Fibroblast of the aortic adventitia (primary cell): ENCODE data around the gene LMO7. TPM values are rescaled to one million over a fixed set of nuclear protein-coding genes. Genes with fewer than 3 reads are reported as not detected.
A peak's percentile ranks its signal among the peaks of the same experiment; 100 is the strongest.

ENCODE experiments used
- DNase-seq: peaks from one replicate; pipeline ENCODE4 v3.0.0-alpha.2; 2010; ENCODE audit warnings: low read depth
- H3K4me3 ChIP-seq: 2 replicates; pipeline ENCODE4 v1.5.1; 2011; ENCODE audit warnings: low read depth, mild to moderate bottlenecking, control low read depth, low read length, moderate library complexity
- CTCF ChIP-seq: IDR thresholded peaks from 2 replicates; pipeline ENCODE4 v1.5.1; 2011; ENCODE audit warnings: mild to moderate bottlenecking, low read length, control low read depth, inconsistent platforms; ENCODE audit not compliant: insufficient read depth
- total RNA-seq: library from RNA; depleted of rRNA; stranded (reverse); fragments of >200 nt; gene quantifications from 2 replicates; pipeline ENCODE4 v1.2.3, GENCODE V29; 2012; ENCODE audit warnings: low replicate concordance

The LMO7 gene
- total RNA-seq, result 70.1 and 221 TPM in 2 replicates

GRCh38 chr13:75635828-75636435 is at the start of gene LMO7:
TSS of gene LMO7 (plus strand) at chr13:75636330. CDS start at chr13:75636658, 328 bp downstream.
- no peak for TF ChIP-seq CTCF
- peak within 1 kb of the TSS; percentile 99 for H3K4me3 ChIP-seq
- peak; percentile 49 for DNase-seq

DNA sequence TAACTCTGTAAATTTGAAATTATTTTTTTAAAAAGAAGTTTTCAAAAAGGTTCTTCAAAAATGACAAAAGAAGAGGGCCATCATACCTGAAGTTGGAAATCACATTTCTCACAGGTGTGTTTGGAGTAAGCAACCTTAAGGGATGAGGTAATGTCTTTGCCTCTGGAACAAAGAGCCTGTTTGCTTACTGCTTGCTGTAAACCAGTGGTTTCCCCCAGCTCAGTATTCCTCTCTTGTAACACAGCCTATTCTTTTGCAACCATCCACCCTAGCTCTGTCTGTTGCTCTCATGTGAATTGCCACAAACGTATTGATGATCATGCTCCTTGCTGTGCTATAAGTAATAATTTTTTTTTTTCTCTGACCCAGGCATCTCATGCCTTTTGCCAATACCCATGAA is 48.5 kb upstream of the LMO7 start:
- no peak for TF ChIP-seq CTCF
- no peak for DNase-seq
- no peak overlapping the region for H3K4me3 ChIP-seq

DNA sequence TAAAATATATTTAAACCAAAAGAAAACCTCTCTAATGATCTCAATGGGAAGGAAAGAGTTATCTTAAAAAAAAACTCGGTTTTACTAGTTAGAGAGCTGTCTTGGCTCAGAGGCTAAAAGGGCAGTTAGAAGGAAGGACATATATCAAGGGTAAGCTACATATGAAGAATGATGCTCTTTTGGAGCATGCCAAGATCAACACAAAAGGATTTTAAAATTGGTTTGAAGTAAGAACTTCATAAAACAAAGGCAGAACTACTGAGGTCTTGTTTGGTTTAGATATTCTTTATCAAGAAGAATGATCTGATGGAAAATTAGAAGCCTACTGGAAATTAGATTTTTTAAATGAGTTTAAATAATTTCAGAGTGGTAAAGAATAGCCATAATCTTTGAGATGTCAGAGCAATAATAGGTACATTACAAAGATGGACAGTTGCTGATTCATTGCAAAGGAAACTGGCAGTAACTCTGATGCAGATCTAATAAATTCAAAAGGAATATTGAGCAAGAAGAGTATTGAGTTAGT is 39.4 kb upstream of the LMO7 start:
- no peak for TF ChIP-seq CTCF
- peak; percentile 4 for DNase-seq
- H3K4me3 ChIP-seq, result no peak overlapping the region

GRCh38 chr13:75600371-75600770 is 35.8 kb upstream of the LMO7 start:
- TF ChIP-seq CTCF, result no peak
- no peak overlapping the region for H3K4me3 ChIP-seq
- DNase-seq, result no peak

GRCh38 chr13:75603038-75603437 is 33.1 kb upstream of the LMO7 start:
- no peak for DNase-seq
- no peak overlapping the region for H3K4me3 ChIP-seq
- TF ChIP-seq CTCF, result no peak

DNA sequence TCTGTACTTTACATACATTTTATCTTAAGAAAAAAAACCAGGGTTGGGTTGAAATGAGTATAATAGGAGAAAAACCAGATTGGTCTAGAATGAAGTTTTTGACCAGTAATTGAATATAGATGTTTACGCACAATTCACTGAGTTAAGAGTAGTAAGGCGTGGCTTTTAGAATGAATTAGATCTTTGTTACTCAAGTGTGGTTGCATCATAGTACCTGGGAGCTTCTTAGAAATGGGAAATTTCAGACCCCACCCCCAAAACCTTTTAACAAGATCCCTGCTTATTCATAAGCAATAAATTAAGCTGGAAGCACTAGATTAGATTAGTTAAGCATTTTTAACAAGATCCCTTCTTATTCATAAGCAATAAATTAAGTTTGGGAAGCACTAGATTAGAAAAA is 28.7 kb upstream of the LMO7 start:
- no peak for DNase-seq
- no peak for TF ChIP-seq CTCF
- no peak overlapping the region for H3K4me3 ChIP-seq

GRCh38 chr13:75610466-75610865 is 25.7 kb upstream of the LMO7 start:
- no peak for TF ChIP-seq CTCF
- no peak overlapping the region for H3K4me3 ChIP-seq
- no peak for DNase-seq
